Esophagus squamous epithelium (tissue), 4 donors: Measurements from ENCODE around the gene ERC1.

Experiments used
- CTCF ChIP-seq, 6 experiments: fragments of 450-650 bp in 4 of 6; fragments of 200-600 bp in 2 of 6; sonication (generic) in 2 of 6; IDR thresholded peaks; one replicate each; pipeline ENCODE4 v1.5.1; 2016 to 2019; ENCODE audit warnings: antibody characterized with exemption in 6 of 6, mild to moderate bottlenecking in 4 of 6, moderate library complexity in 4 of 6
- POLR2A ChIP-seq, 4 donors: fragments of 450-650 bp; IDR thresholded peaks; one replicate each; pipeline ENCODE4 v1.6.1; 2017; ENCODE audit warnings: antibody characterized with exemption in 4 of 4, mild to moderate bottlenecking in 4 of 4, moderate library complexity in 3 of 4

- no peak for TF ChIP-seq CTCF (IDR thresholded peaks at IDR 0.05)
- no peak for TF ChIP-seq POLR2A (IDR thresholded peaks at IDR 0.05)
Measured at GRCh38 chr12:1494856-1495255, 503.8 kb downstream of the ERC1 start.
